ENCODE data around the gene UBE2R2.

The UBE2R2 gene

GRCh38 chr9:33893861-33894260 is 76.9 kb downstream of the UBE2R2 start:
- TF ChIP-seq POLR2AphosphoS5 (IDR thresholded peaks at IDR 0.05; ENCODE audit: low read depth, low read length) (no peak), FOXP2 (optimal IDR thresholded peaks at IDR 0.05; ENCODE audit: borderline replicate concordance, extremely low read depth, extremely low read length, insufficient read depth) (no peak), REST (IDR thresholded peaks at IDR 0.05; ENCODE audit: insufficient read depth in 1 of 2, low read depth in 2 of 2, low read length in 2 of 2) (no peak), TAF1 (IDR thresholded peaks at IDR 0.05; ENCODE audit: borderline replicate concordance, insufficient read depth, low read length) (no peak), SIN3A (IDR thresholded peaks at IDR 0.05; ENCODE audit: borderline replicate concordance, insufficient read depth, low read length) (no peak)

GRCh38 chr9:33894316-33894715 is 77.4 kb downstream of the UBE2R2 start:
- no peak for TF ChIP-seq POLR2AphosphoS5 (IDR thresholded peaks at IDR 0.05; ENCODE audit: low read depth, low read length)

- TF ChIP-seq TAF1 (IDR thresholded peaks at IDR 0.05; ENCODE audit: borderline replicate concordance, insufficient read depth, low read length) (no peak), FOXP2 (optimal IDR thresholded peaks at IDR 0.05; ENCODE audit: borderline replicate concordance, extremely low read depth, extremely low read length, insufficient read depth) (no peak), REST (IDR thresholded peaks at IDR 0.05; ENCODE audit: insufficient read depth in 1 of 2, low read depth in 2 of 2, low read length in 2 of 2) (no peak), SIN3A (IDR thresholded peaks at IDR 0.05; ENCODE audit: borderline replicate concordance, insufficient read depth, low read length) (no peak), POLR2AphosphoS5 (IDR thresholded peaks at IDR 0.05; ENCODE audit: low read depth, low read length) (no peak)
These were observed 86.3 kb downstream of the UBE2R2 start for GRCh38 chr9:33903157-33903780.

- no peak for TF ChIP-seq FOXP2 (optimal IDR thresholded peaks at IDR 0.05; ENCODE audit: borderline replicate concordance, extremely low read depth, extremely low read length, insufficient read depth)
- TF ChIP-seq REST (IDR thresholded peaks at IDR 0.05; ENCODE audit: insufficient read depth in 1 of 2, low read depth in 2 of 2, low read length in 2 of 2) = no peak
- TF ChIP-seq TAF1 (IDR thresholded peaks at IDR 0.05; ENCODE audit: borderline replicate concordance, insufficient read depth, low read length) = no peak
- no peak for TF ChIP-seq POLR2AphosphoS5 (IDR thresholded peaks at IDR 0.05; ENCODE audit: low read depth, low read length)
- no peak for TF ChIP-seq SIN3A (IDR thresholded peaks at IDR 0.05; ENCODE audit: borderline replicate concordance, insufficient read depth, low read length)
These were observed 88.2 kb downstream of the UBE2R2 start for GRCh38 chr9:33905137-33905536.

- TF ChIP-seq POLR2AphosphoS5 (IDR thresholded peaks at IDR 0.05; ENCODE audit: low read depth, low read length) (no peak), REST (IDR thresholded peaks at IDR 0.05; ENCODE audit: insufficient read depth in 1 of 2, low read depth in 2 of 2, low read length in 2 of 2) (no peak), TAF1 (IDR thresholded peaks at IDR 0.05; ENCODE audit: borderline replicate concordance, insufficient read depth, low read length) (no peak), FOXP2 (optimal IDR thresholded peaks at IDR 0.05; ENCODE audit: borderline replicate concordance, extremely low read depth, extremely low read length, insufficient read depth) (no peak), SIN3A (IDR thresholded peaks at IDR 0.05; ENCODE audit: borderline replicate concordance, insufficient read depth, low read length) (no peak)
These were observed 89.8 kb downstream of the UBE2R2 start for GRCh38 chr9:33906769-33907168.
